H1 (cell line): Measurements from ENCODE around the gene FRRS1L. TPM values are rescaled to one million over a fixed set of nuclear protein-coding genes. Genes with fewer than 3 reads are reported as not detected.

Source experiments
- CBX5 ChIP-seq: fragments of 300-800, 300-1000 bp; sonication (generic); IDR thresholded peaks from 2 replicates; pipeline ENCODE4 v1.7.1; 2016; ENCODE audit warnings: antibody characterized with exemption, low read length, low read depth
- HDAC6 ChIP-seq: IDR thresholded peaks from one replicate; pipeline ENCODE4 v1.7.1; 2012; ENCODE audit warnings: low read depth, mild to moderate bottlenecking, inconsistent platforms, low read length, moderate library complexity
- JUND ChIP-seq: IDR thresholded peaks from 2 replicates; pipeline ENCODE4 v1.6.1; 2011; ENCODE audit warnings: mild to moderate bottlenecking, improper control_type of control experiment, low read length
- KDM5A ChIP-seq: fragments of 200-600 bp; IDR thresholded peaks from 2 replicates; pipeline ENCODE4 v1.7.1; 2012; ENCODE audit warnings: mild to moderate bottlenecking, low read length, inconsistent platforms, mixed read lengths
- MAFK ChIP-seq: IDR thresholded peaks from 2 replicates; pipeline ENCODE4 v1.6.1; 2012; ENCODE audit warnings: low read depth, mild to moderate bottlenecking, improper control_type of control experiment, low read length
- RAD21 ChIP-seq, 2 experiments: IDR thresholded peaks in 1 of 2; conservative IDR thresholded peaks in 1 of 2; 2 replicates each; pipeline ENCODE4 v1.6.1; 2011; ENCODE audit warnings: low read depth in 2 of 2, low read length in 2 of 2, improper control_type of control experiment in 1 of 2, inconsistent platforms in 1 of 2, mild to moderate bottlenecking in 1 of 2, moderate library complexity in 1 of 2
- RNF2 ChIP-seq: fragments of 200-900, 300-1000 bp; sonication (generic); IDR thresholded peaks from 2 replicates; pipeline ENCODE4 v1.7.1; 2016; ENCODE audit warnings: borderline replicate concordance, low read depth, mild to moderate bottlenecking, antibody characterized with exemption, low read length; ENCODE audit not compliant: poor library complexity, severe bottlenecking; ENCODE audit errors: missing control alignments
- TAF1 ChIP-seq: IDR thresholded peaks from 2 replicates; pipeline ENCODE4 v1.6.1; 2011; ENCODE audit warnings: mild to moderate bottlenecking, low read depth, low read length
- TEAD4 ChIP-seq: IDR thresholded peaks from 2 replicates; pipeline ENCODE4 v1.6.1; 2012; ENCODE audit warnings: low read depth, low read length, inconsistent platforms, mixed read lengths
- YY1 ChIP-seq: IDR thresholded peaks from 2 replicates; pipeline ENCODE4 v1.6.1; 2011; ENCODE audit warnings: low read depth, mild to moderate bottlenecking, low read length
- ZNF274 ChIP-seq: IDR thresholded peaks from 2 replicates; pipeline ENCODE4 v1.7.0; 2012; ENCODE audit warnings: low read length, borderline replicate concordance; ENCODE audit errors: extremely low read depth
- polyA plus RNA-seq, 7 experiments: library from polyadenylated mRNA; depleted of rRNA in 3 of 7; stranded (reverse) in 5 of 7; unstranded in 2 of 7; fragments of >200 nt in 5 of 7; fragments of 200-250 nt in 2 of 7; gene quantifications; 1 replicate in 5 of 7; 2 replicates in 1 of 7; 4 replicates in 1 of 7; pipeline versions ENCODE4 v1.2.1 to v1.2.3, GENCODE V29; 2011 to 2013; ENCODE audit warnings: missing spikeins in 2 of 7, mixed read lengths in 2 of 7
- total RNA-seq: library from RNA; stranded (reverse); fragmentation: NEBNext Ultra II Directional; extraction: Animal tissue kit (Norgen Biotek cat#: 25700); gene quantifications from 2 replicates; pipeline ENCODE4 v1.2.1, GENCODE V29; 2021
- TF ChIP-seq, protein P1 (sequence below): fragments of 300-600 bp; sonication (generic); IDR thresholded peaks from 2 replicates; pipeline ENCODE4 v1.7.1; 2012; ENCODE audit warnings: low read length, moderate library complexity, mild to moderate bottlenecking, inconsistent platforms; ENCODE audit not compliant: insufficient replicate concordance

FRRS1L gene
- total and polyA plus RNA-seq, 2 of the 8 experiments (the other 6 are each of a cell fraction or from before 2014, with no cell fraction given), result 1.0 to 2.2 TPM

DNA sequence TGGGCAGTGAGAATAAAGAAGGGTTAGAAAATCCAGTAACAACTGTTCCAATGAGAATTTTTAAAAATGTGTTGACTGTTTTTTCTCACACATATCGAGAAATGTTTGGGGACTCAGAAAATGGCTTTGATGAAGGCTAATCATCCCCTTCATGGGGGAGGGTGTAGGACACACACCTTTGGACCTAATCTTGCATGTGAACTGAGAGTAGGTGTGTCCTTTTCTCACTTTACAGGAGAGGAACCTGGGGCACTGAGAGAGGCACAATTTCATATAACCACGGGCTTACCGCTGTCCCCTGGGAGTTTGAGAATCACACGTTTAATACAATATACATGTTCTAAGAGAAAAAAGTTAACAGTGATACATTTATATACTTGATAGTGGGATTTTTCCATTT, 17.3 kb downstream of the FRRS1L start (continued):
- TF ChIP-seq, protein P1, sequence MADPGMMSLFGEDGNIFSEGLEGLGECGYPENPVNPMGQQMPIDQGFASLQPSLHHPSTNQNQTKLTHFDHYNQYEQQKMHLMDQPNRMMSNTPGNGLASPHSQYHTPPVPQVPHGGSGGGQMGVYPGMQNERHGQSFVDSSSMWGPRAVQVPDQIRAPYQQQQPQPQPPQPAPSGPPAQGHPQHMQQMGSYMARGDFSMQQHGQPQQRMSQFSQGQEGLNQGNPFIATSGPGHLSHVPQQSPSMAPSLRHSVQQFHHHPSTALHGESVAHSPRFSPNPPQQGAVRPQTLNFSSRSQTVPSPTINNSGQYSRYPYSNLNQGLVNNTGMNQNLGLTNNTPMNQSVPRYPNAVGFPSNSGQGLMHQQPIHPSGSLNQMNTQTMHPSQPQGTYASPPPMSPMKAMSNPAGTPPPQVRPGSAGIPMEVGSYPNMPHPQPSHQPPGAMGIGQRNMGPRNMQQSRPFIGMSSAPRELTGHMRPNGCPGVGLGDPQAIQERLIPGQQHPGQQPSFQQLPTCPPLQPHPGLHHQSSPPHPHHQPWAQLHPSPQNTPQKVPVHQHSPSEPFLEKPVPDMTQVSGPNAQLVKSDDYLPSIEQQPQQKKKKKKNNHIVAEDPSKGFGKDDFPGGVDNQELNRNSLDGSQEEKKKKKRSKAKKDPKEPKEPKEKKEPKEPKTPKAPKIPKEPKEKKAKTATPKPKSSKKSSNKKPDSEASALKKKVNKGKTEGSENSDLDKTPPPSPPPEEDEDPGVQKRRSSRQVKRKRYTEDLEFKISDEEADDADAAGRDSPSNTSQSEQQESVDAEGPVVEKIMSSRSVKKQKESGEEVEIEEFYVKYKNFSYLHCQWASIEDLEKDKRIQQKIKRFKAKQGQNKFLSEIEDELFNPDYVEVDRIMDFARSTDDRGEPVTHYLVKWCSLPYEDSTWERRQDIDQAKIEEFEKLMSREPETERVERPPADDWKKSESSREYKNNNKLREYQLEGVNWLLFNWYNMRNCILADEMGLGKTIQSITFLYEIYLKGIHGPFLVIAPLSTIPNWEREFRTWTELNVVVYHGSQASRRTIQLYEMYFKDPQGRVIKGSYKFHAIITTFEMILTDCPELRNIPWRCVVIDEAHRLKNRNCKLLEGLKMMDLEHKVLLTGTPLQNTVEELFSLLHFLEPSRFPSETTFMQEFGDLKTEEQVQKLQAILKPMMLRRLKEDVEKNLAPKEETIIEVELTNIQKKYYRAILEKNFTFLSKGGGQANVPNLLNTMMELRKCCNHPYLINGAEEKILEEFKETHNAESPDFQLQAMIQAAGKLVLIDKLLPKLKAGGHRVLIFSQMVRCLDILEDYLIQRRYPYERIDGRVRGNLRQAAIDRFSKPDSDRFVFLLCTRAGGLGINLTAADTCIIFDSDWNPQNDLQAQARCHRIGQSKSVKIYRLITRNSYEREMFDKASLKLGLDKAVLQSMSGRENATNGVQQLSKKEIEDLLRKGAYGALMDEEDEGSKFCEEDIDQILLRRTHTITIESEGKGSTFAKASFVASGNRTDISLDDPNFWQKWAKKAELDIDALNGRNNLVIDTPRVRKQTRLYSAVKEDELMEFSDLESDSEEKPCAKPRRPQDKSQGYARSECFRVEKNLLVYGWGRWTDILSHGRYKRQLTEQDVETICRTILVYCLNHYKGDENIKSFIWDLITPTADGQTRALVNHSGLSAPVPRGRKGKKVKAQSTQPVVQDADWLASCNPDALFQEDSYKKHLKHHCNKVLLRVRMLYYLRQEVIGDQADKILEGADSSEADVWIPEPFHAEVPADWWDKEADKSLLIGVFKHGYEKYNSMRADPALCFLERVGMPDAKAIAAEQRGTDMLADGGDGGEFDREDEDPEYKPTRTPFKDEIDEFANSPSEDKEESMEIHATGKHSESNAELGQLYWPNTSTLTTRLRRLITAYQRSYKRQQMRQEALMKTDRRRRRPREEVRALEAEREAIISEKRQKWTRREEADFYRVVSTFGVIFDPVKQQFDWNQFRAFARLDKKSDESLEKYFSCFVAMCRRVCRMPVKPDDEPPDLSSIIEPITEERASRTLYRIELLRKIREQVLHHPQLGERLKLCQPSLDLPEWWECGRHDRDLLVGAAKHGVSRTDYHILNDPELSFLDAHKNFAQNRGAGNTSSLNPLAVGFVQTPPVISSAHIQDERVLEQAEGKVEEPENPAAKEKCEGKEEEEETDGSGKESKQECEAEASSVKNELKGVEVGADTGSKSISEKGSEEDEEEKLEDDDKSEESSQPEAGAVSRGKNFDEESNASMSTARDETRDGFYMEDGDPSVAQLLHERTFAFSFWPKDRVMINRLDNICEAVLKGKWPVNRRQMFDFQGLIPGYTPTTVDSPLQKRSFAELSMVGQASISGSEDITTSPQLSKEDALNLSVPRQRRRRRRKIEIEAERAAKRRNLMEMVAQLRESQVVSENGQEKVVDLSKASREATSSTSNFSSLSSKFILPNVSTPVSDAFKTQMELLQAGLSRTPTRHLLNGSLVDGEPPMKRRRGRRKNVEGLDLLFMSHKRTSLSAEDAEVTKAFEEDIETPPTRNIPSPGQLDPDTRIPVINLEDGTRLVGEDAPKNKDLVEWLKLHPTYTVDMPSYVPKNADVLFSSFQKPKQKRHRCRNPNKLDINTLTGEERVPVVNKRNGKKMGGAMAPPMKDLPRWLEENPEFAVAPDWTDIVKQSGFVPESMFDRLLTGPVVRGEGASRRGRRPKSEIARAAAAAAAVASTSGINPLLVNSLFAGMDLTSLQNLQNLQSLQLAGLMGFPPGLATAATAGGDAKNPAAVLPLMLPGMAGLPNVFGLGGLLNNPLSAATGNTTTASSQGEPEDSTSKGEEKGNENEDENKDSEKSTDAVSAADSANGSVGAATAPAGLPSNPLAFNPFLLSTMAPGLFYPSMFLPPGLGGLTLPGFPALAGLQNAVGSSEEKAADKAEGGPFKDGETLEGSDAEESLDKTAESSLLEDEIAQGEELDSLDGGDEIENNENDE, result no peak
- TF ChIP-seq YY1 (no peak), RAD21 (IDR thresholded peaks at IDR 0.05 in 1 of 2, conservative IDR thresholded peaks at IDR 0.05 in 1 of 2; ENCODE audit: low read depth in 2 of 2, low read length in 2 of 2) (no peak), RNF2 (no peak), TEAD4 (no peak), CBX5 (no peak), TAF1 (no peak), MAFK (no peak), JUND (no peak), HDAC6 (no peak), ZNF274 (no peak), KDM5A (no peak)
